Measurements from ENCODE around the gene LRRTM4. TPM values are rescaled to one million over a fixed set of nuclear protein-coding genes. Genes with fewer than 3 reads are reported as not detected.

Gene LRRTM4
- total RNA-seq, 2 donors from 2014 or later: 0.24 TPM; not detected in 1

DNA sequence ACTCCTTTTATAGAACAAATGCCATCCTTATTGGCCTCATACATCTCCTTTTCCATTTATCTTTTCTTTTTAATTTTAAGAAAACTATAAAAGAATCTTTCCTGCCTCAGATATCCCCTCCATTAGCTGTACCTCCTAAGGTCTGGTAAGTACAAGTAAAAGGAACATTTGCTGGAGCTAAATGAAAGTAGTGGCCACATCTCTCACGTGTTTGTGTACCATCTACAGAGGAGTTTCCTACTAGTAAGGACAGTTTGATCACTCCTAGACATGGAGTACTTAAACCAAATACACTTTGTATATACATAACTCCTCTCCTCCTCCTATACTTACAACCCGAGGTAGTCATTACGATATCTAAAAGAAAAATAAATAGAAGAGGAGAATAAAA, 504.8 kb downstream of the LRRTM4 start:
- no peak overlapping the region for H3K27ac ChIP-seq
- H3K36me3 ChIP-seq: no peaks in the 10 kb centered on the region
- TF ChIP-seq, protein P1, sequence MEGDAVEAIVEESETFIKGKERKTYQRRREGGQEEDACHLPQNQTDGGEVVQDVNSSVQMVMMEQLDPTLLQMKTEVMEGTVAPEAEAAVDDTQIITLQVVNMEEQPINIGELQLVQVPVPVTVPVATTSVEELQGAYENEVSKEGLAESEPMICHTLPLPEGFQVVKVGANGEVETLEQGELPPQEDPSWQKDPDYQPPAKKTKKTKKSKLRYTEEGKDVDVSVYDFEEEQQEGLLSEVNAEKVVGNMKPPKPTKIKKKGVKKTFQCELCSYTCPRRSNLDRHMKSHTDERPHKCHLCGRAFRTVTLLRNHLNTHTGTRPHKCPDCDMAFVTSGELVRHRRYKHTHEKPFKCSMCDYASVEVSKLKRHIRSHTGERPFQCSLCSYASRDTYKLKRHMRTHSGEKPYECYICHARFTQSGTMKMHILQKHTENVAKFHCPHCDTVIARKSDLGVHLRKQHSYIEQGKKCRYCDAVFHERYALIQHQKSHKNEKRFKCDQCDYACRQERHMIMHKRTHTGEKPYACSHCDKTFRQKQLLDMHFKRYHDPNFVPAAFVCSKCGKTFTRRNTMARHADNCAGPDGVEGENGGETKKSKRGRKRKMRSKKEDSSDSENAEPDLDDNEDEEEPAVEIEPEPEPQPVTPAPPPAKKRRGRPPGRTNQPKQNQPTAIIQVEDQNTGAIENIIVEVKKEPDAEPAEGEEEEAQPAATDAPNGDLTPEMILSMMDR (IDR thresholded peaks at IDR 0.05): no peak

DNA sequence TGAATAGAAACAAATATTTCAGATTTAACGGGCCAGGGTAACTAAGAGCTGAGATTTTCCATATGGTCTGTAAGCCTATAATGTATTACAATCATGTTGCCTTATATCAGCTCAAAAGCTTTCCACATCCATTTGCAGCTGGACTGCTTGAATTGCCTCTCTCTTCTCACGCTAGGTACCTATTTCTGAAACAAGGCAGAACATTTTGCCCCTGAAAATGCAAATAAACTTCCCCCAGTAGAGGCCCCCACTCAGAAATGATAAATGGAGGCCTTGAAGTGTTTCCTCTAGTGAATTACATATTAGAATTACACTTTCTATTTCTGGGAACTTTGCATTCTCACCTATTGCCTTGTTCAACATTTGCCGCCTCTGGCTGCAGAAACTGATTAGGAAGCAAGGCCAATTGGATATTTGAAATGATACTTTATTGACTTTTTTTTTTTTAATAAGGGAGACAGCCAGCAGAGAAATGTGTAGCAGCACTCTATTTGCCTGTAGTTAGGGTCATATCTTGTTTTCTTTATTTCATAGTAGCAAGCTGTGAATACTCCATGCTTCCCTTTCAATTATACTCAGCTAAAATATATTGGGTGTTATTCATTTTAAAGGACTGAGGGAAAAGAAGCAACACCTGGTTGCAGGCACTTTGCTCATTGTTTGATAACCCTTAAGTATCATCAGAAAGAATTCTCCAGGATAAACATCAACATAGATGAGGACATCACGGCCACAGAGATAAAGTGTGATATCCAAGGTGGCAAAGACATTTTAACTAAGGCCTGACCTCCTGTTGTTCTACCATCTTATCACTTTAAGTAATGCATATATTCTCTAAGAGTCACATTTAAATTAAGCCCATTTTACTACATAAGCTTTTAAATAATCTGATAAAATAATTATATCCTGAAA, 505.5 kb downstream of the LRRTM4 start:
- no peaks in the 10 kb centered on the region for H3K9me3 ChIP-seq
- no peak overlapping the region for H3K4me3 ChIP-seq
- no peaks in the 10 kb centered on the region for H3K4me1 ChIP-seq
- no peak for DNase-seq (ENCODE audit: low spot score)
- no peak overlapping the region for H3K27ac ChIP-seq
- H3K27me3 ChIP-seq: no peaks in the 10 kb centered on the region
- no peaks in the 10 kb centered on the region for H3K36me3 ChIP-seq
- TF ChIP-seq, protein P1 (IDR thresholded peaks at IDR 0.05): no peak

More for the DNA sequence above, 504.8 kb downstream of the LRRTM4 start:
- no peak for DNase-seq (ENCODE audit: low spot score)
- Histone ChIP-seq H3K27me3 (no peaks in the 10 kb centered on the region), H3K9me3 (no peaks in the 10 kb centered on the region), H3K4me3 (no peak overlapping the region), H3K4me1 (no peaks in the 10 kb centered on the region)

GRCh38 chr2:77013953-77014352, 508.2 kb downstream of the LRRTM4 start:
- Histone ChIP-seq H3K9me3 (no peaks in the 10 kb centered on the region), H3K4me3 (no peak overlapping the region), H3K4me1 (no peaks in the 10 kb centered on the region), H3K27me3 (no peaks in the 10 kb centered on the region), H3K27ac (no peak overlapping the region), H3K36me3 (no peaks in the 10 kb centered on the region)
- TF ChIP-seq, protein P1 (IDR thresholded peaks at IDR 0.05): no peak
- no peak for DNase-seq (ENCODE audit: low spot score)

DNA sequence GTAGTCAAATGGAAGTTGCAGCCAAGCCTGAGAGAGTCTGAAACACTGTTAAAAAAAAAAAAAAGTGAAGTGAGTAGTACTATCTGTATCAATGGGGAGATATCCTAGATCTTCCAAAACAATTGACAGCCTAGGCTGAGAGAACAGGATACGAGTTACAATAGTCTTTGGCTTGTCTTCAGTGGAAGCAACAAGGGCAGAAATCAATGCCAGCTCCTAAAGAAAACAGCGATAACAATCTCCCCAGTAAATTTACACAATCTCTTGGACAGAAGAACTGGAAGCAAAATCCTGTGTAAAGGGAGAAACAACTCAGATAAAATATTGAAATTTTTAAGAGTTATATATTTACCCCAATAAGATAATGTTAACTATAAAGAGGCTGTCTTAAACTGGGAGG, 508.7 kb downstream of the LRRTM4 start:
- Histone ChIP-seq H3K27me3 (no peaks in the 10 kb centered on the region), H3K4me3 (no peak overlapping the region), H3K4me1 (no peaks in the 10 kb centered on the region), H3K27ac (no peak overlapping the region), H3K36me3 (no peaks in the 10 kb centered on the region), H3K9me3 (no peaks in the 10 kb centered on the region)
- no peak for DNase-seq (ENCODE audit: low spot score)
- TF ChIP-seq, protein P1 (IDR thresholded peaks at IDR 0.05): no peak

GRCh38 chr2:77009307-77009706, 512.9 kb downstream of the LRRTM4 start:
- H3K36me3 ChIP-seq: no peaks in the 10 kb centered on the region
- TF ChIP-seq, protein P1 (IDR thresholded peaks at IDR 0.05): no peak
- no peak for DNase-seq (ENCODE audit: low spot score)

More at GRCh38 chr2:77009307-77009706, 512.9 kb downstream of the LRRTM4 start:
- Histone ChIP-seq H3K27me3 (no peaks in the 10 kb centered on the region), H3K4me3 (no peak overlapping the region), H3K9me3 (no peaks in the 10 kb centered on the region), H3K27ac (no peak overlapping the region), H3K4me1 (no peaks in the 10 kb centered on the region)

Measured in right atrium auricular region (tissue), 2 donors.